Activated T-helper 1 cell treated with Interleukin-2 at 50 U/mL for 16 hours (primary cell): ENCODE results near the gene ERCC1.
A peak's percentile ranks its signal among the peaks of the same experiment; 100 is the strongest.

Experiments used
- DNase-seq: peaks from one replicate; pipeline ENCODE4 v3.0.0-alpha.2; 2020; ENCODE audit warnings: low read depth

ERCC1 gene

DNA sequence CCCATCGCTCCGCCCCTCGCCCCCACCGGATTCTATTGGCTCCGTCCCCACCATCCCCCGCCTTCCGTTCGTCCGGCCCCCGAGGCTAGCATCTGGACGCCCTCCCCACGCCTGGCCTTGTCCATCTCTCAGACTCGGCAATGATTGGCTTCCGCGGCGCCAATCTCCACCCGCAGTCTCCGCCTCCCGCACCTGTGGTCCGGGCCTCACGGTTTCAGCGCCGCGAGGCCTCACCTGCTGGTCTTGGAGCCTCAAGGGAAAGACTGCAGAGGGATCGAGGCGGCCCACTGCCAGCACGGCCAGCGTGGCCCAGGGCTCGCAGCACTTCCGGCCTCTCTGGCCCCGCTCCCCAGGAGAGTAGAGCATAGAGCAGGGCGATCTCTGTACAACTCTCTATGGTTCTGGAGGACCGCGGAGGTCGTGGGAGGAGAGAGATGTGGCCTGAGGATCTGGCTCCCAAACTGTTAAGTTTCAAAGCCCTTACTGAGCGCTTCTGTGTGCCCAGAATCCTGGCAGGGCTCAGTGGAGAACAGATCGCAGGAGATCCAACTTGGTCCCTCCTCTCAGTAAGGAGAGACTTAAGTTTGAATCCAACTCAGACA, at the start of gene ERCC1:
TSS of gene ERCC1 (minus strand) at position 329 of the 602 bp plus-strand sequence. CDS start 543 bp downstream, outside the sequence.
- DNase-seq = peak; percentile 64

DNA sequence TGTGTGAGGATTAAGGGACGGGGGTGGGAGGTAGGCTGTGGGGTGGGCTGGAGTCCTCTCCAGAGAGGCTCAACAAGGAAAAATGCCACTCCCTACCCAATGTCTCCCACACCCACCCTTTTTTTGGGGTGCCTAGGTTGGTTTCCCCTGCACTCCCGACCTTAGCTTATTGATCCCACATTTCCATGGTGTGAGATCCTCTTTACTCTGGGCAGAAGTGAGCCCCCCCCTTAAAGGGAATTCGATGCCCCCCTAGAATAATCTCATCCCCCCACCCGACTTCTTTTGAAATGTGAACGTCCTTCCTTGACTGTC, 49.6 kb upstream of the ERCC1 start:
- DNase-seq = no peak

DNA sequence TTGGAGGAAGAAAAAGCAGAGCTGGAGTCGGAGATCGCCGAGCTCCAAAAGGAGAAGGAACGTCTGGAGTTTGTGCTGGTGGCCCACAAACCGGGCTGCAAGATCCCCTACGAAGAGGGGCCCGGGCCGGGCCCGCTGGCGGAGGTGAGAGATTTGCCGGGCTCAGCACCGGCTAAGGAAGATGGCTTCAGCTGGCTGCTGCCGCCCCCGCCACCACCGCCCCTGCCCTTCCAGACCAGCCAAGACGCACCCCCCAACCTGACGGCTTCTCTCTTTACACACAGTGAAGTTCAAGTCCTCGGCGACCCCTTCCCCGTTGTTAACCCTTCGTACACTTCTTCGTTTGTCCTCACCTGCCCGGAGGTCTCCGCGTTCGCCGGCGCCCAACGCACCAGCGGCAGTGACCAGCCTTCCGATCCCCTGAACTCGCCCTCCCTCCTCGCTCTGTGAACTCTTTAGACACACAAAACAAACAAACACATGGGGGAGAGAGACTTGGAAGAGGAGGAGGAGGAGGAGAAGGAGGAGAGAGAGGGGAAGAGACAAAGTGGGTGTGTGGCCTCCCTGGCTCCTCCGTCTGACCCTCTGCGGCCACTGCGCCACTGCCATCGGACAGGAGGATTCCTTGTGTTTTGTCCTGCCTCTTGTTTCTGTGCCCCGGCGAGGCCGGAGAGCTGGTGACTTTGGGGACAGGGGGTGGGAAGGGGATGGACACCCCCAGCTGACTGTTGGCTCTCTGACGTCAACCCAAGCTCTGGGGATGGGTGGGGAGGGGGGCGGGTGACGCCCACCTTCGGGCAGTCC, 49.0 kb upstream of the ERCC1 start:
- DNase-seq = no peak

DNA sequence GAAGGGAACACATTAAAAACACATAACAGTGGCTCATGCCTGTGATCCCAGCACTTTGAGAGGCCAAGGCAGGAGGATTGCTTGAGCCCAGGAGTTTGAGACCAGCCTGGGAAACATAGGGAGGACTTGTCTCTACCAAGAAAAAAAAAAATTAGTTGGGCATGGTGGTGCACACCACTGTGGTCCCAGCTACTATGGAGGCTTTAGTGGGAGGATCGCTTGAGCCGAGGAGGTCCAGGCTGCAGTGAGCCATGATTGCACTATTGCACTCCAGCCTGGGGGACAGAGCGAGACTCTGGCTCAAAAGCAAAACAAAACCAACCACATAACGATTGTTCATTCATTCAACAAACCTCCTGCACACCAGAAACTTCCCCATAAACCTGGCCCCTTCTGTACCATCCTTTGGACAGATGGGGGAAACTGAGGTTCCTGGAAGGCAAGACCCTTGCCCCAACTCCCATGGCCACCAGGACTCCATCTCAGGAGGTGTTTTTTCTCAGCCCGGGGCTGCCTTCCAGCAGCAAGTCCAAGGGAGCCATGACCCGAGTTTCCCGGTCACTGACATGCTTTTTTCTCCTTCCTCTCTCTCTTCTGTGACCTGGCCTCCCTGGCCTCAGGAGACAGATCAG, 48.3 kb upstream of the ERCC1 start:
- no peak for DNase-seq

DNA sequence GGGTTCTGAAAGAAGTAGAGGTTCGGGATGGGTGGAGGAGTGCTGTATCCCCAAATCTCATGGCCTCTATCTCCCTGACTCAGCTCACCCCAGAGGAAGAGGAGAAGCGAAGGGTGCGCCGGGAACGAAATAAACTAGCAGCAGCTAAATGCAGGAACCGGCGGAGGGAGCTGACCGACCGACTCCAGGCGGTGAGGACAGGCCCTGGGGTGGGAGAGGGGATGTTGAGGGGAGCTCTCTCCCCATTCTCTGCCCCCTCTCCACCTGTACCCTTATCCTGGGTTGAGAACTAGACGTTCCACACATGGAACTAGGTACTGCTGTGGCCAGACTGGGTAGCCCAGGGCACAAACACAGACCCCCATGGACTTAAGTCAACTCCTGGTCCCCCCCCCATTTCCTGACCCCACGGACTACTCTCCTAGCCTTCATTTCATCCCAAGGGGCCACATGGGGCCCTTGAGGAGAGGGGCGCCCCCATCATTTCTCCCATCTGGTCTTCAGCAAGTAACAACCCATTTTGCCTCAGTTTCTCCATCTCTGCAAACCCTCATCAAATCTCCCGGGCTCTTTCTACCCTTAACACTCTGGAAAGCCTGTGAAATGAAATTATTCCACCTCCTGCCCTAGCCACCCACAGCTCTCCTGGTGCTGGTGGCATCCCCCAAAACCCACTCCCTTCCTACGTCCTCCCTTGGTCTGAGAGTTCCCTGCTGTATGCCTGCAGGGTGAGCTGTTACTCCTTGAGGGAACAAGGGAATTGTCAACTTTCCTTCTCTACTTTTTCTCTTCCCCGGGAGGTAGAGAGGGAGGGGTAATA, 47.6 kb upstream of the ERCC1 start:
- no peak for DNase-seq

DNA sequence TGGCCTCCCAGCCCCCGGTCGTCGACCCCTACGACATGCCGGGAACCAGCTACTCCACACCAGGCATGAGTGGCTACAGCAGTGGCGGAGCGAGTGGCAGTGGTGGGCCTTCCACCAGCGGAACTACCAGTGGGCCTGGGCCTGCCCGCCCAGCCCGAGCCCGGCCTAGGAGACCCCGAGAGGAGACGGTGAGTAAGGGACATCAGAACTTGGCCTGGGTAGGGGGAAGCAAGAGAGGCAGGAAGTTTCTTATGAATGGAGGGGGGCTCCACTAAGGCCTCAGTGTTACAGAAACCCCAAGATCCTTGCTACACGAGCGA, 47.0 kb upstream of the ERCC1 start:
- DNase-seq = no peak

DNA sequence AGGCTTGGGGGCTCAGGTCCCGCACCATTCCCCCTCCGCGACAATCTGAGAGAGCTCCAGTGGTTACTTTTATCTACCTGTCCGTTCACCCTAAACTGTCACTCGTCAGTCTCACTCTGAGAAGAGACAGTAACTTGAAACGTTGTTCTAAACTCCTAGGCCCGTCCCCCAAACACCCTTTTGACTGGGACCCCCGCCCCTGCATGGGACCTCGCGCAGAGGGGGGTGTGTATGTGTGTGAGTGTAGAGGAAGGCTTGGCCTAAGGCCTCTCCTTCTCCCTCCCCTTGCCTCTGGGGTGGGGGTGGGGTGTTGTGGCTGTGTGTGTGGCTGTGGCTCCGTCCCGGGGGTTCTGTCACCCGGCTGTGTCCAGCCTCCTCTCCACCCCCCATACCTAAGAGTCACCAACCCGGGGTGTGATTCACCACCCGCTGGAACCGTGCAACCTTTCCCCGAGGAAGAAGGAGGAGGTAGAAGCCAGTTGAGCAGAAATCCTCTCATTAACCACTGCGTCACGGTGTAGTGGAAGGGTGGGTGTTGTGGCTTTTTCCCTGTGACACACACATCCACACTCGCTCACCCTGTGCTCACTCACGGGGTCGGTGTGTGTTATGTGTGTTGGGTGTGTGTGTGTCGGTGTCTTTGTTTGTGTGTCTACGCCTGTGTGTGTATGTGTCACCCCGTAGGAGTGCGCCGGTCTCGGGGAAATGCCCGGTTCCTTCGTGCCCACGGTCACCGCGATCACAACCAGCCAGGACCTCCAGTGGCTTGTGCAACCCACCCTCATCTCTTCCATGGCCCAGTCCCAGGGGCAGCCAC, 46.4 kb upstream of the ERCC1 start:
- no peak for DNase-seq

DNA sequence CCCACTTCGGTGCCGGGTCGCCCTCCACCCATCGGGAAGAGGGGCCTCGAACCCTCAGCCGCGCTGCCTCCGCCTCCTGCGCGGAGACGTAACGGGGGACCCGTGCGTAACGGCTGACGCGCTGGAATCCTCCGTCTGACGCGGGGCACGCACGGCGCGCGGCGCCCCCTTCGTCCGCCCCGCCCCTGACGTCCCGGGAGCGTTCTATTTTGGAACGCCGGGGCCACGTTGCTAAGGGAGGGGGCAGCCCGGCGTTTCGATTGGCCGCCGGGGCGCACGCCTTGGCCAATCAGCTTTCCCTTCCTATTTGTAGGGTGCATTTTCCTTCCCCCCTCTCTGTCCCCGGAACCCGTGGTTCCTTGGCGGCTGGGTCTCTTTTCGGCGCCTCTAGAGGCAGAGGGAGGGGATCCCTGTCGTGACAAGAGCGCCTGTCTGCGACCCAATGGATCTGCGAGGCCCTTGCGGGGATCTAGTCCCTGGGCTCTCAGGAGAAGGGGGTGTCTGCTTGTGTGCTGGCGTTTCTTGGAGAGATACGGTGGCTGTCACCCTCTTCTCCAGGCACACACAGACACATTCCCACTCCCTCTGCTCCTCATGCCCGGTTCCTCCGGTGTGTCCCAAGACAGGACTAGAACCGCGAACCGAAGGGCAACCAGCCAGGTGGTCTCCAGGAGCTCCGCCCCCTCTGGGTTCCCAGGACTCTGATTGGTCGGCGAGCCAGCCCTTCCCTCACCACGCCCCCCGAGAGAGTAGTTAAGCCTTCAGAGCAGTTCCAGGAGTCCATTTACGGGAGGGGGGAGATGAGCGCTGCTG, 45.6 kb upstream of the ERCC1 start:
- DNase-seq = peak; percentile 88

DNA sequence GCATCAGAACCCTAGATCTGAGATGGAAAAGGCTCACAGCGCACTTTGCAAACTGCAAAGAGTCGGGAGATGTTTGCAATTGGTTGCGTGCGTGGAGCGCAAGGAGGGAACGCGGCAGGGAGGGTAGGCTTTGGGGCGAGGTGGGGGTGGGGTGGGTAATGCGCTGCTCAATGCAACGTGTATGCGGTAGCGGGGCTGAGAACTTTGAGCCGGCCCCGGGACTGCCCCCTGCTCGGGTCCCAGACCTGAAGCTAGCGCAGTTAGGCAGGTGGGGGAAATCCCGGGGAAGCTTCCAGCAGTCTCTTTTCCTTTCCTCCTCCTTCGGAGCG, 45.0 kb upstream of the ERCC1 start:
- no peak for DNase-seq

DNA sequence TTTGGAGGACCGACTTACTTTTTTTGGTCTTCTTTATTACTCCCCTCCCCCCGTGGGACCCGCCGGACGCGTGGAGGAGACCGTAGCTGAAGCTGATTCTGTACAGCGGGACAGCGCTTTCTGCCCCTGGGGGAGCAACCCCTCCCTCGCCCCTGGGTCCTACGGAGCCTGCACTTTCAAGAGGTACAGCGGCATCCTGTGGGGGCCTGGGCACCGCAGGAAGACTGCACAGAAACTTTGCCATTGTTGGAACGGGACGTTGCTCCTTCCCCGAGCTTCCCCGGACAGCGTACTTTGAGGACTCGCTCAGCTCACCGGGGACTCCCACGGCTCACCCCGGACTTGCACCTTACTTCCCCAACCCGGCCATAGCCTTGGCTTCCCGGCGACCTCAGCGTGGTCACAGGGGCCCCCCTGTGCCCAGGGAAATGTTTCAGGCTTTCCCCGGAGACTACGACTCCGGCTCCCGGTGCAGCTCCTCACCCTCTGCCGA, 44.5 kb upstream of the ERCC1 start:
- DNase-seq = no peak

DNA sequence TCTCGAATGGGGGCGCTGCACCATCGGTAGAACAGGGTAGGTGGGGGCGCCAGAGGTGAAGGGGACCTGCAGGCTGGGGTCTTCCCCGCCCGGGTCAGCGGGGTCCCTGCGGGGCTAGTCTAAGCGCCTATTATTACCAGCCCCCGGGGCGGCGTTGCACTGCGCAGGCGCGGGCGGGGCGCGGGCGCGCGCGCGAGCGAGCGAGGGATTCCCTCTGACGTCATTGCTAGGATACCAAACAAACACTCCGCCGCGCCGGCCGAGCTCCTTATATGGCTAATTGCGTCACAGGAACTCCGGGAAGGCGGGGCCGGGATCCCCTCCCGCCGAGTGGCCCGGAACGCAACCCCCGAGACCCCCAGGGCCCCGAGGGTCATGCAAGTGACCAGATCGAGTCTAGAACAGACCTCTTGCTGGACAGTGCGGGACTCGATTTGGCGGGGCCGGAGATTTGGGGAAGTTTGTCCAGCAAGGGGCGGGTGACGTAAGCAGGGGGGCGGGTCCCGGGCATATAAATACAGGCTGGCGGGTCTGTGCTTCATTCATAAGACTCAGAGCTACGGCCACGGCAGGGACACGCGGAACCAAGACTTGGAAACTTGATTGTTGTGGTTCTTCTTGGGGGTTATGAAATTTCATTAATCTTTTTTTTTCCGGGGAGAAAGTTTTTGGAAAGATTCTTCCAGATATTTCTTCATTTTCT, 43.9 kb upstream of the ERCC1 start, which contains the start of gene FOSB:
TSS of gene FOSB (plus strand) at position 541 of the 703 bp plus-strand sequence. CDS start 591 bp downstream, outside the sequence.
- DNase-seq = peak; percentile 89

DNA sequence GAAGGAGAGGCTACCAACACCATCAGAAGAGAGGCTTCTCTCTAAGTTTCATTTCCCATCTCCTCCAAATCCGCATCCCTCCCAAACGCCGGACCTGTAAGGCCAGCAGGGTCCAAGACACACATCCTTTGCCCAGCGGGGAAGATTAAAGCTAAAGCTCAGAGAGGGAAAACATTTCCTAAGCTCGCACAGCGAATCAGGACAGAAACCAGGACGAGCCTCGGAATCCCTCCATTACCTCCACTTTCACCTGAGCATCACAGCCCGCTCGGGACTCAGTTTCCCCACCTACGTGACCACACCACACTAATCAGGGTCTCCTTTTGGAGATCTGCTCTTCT, 43.4 kb upstream of the ERCC1 start:
- DNase-seq = no peak

DNA sequence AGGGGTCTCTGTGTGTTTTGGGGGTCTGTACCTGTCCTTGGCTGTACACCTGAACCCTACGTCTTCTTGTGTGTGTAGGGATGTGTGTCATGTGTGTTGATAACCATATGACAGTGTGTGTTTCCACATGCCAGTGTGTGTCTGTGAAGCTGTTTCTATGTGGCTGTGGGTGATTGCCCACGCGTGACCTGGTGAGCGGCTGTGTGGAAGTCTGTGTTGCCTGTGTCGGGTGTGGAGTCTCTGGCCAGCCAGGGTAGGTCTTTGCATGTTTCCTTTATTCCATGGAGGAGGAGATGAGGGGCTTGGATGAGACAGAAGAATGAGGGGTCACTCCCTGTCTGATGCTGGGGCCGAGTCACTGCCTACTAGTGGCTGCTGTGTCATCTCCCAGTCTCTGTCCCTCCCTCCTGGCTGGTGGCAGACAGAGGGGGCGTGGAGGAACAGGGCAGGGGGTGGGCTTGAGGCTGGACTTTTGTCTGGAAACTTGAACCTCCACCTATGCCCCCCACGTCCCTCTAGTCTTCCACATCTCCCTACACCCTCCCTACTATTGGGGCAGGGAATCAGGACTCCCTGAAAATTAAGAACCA, 41.2 kb upstream of the ERCC1 start:
- DNase-seq = no peak

DNA sequence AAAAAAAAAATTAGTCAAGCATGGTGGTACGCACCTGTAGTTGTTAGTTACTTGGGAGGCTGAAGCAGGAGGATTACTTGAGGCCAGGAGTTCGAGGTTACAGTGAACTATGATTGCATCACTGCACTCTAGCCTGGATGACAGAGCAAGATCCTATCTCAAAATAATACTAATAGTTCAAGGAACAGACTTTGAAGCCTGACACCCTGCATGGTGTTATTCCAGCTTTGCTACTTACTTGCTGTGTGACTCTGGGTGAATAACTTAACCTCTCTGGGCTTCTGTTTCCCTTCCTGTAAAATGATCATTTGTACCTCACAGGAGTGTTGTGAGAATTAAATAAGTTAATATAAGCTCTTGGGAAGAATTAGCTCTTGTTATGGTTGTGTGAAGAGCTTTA, 40.6 kb upstream of the ERCC1 start:
- DNase-seq = no peak

DNA sequence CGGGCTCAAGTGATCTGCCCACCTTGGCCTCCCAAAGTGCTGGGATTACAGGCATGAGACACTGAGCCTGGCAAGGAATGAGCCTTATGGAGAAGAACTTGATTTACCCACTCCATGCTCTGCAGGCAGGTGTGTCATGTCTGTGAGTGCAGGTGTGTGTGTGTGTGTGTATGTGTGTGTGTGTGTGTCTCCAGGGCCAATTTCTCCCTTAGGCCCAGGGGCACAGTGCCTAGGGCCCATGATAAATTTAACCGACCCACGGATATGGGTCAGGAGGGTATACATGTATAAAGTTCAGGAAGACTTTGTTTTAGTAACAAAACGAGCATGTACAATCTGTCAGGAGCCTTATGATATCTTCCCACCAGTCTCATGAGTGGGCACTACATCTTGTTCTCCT, 39.5 kb upstream of the ERCC1 start:
- no peak for DNase-seq

DNA sequence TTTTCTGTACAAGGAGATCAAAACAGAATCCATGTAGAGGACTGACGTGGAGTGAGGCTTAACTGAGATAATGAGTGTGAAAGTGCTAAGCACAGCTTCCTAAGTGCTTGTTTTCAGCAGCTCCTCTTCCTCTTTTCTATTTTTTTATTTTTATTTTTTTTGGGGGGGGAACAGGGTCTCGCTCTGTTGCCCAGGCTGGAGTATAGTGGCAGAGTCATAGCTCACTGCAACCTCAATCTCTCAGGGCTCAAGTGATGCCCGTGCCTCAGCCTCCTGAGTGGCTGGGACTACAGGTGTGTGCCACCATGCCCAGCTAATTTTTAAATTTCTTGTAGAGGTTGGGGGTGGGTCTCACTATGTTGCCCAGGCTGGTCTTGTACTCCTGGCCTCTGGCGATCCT, 38.5 kb upstream of the ERCC1 start:
- no peak for DNase-seq

DNA sequence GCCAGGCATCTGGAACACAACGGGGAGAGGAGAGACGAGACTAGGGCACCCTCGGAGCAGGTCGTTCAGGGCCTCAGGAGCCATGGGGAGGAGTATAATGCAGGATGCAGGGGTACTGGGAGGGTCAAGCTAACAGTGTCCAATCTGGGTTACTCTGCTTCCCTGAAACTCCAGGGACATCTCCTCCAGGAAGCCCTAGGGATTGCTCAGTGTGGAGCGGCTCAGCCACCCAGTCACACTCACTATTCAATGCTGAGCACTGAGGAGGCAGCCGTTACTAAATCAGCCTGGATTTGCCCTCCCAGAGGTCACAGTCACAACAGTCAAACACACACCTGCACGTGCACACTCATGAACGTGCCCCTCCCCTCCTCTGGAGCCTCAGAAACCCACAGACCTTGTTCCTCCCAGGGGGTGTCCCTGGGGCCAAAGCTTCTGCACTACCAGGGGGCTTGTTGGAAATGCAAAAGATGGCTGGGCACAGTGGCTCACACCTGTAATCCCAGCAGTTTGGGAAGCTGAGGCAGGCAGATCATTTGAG, 37.2 kb upstream of the ERCC1 start:
- DNase-seq = no peak

DNA sequence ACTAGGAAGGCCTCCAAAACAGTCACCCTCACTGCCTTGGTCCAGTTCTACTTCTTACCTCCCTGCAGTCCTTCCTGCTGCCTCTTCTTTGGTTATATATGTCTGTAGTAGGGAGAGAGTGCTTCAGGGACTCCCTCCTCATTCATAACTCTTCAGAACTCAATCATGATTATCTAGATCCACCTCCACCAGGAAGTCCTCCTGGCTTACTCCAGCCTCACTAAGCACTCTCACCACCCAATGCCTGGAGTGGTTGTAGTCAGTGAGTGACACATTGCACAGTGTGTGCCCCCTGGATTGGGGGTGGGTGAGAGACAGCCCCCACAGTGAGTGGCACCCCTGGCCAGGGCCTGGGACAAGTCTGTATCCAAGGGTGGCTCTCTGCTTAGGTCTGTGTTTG, 34.1 kb upstream of the ERCC1 start:
- DNase-seq = no peak

DNA sequence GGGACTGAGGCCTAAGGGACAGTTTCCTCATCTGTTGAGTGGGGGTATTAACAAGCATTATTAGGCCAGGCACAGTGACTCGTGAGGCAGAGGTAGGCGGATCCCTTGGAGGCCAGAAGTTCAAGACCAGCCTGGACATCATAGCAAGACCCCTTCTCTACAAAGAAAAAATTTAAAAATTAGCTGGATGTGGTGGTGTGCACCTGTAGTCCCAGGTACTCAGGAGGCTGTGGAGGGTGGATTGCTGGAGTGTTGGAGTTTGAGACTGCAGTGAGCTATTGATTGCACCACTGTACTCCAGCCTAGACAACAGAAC, 32.7 kb upstream of the ERCC1 start:
- no peak for DNase-seq
